ENCODE measurements around the gene LRRFIP1. TPM values are rescaled to one million over a fixed set of nuclear protein-coding genes. Genes with fewer than 3 reads are reported as not detected.

Gene LRRFIP1
- total RNA-seq, 1 donor from 2014 or later = 40.7 TPM

DNA sequence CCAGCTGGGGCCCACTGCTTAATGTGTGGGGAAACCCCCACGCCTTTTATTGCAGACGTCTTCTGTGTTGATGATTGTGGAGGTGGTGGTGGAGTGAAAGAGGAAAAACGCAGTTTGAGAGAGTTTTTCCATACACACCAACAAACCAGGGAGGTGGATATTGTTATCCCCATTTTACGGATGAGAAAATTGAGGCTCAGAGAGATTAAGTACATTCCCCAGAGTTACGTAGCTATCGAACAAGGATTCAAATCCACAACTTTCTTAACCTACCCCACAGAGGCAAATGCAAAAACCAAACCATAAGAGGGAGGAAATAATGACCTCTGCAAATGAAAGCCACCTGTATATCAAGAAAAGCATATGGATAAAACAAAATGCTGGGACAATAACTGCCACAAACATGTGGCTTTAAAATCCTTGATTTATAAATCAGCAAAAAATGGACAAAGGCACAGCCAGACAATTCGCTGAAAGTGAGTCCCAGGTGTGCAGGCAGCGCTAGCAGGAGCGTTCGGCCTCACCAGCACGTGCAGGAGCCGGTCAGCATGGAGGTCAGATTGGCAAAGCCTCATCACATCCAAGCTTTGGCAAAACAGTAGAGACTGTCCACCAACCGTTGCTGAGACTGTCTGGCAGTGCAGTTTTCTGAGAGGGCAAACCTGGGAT, 24.2 kb upstream of the LRRFIP1 start:
- H3K27ac ChIP-seq = no peak overlapping the region
- TF ChIP-seq EZH2phosphoT487 (IDR thresholded peaks at IDR 0.05) (no peak), EZH2 (IDR thresholded peaks at IDR 0.05) (no peak), CTCF (IDR thresholded peaks at IDR 0.05) (no peak)
- no peak overlapping the region for H3K4me2 ChIP-seq
- H4K20me1 ChIP-seq (ENCODE audit: low read depth) = no peaks in the 10 kb centered on the region
- H3K9me3 ChIP-seq (ENCODE audit: low read depth) = no peaks in the 10 kb centered on the region
- H3K36me3 Mint-ChIP-seq = no peaks in the 10 kb centered on the region
- no peaks in the 10 kb centered on the region for H3K36me3 ChIP-seq
- H3K9me3 Mint-ChIP-seq = peaks cover 11% of the 10 kb centered on the region
- no peak overlapping the region for H3K9ac ChIP-seq
- H3K4me3 ChIP-seq = no peak overlapping the region
- no peak for DNase-seq (ENCODE audit: low spot score)
- H3K79me2 ChIP-seq (ENCODE audit: low read depth) = no peaks in the 10 kb centered on the region
- H3K27me3 ChIP-seq = no peaks in the 10 kb centered on the region
- peak overlapping the region; percentile 43 for H3K27ac Mint-ChIP-seq
- peaks cover 25% of the 10 kb centered on the region for H3K4me1 ChIP-seq
- H3F3A ChIP-seq (ENCODE audit: low read depth) = peaks cover 16% of the 10 kb centered on the region
- H3K27me3 Mint-ChIP-seq (ENCODE audit: insufficient read depth, low read depth) = peaks cover 8% of the 10 kb centered on the region
- H3K4me1 Mint-ChIP-seq = peaks cover 37% of the 10 kb centered on the region
- H2AFZ ChIP-seq (replicated peaks) = peak overlapping the region; percentile 65
- no peak overlapping the region for H3K4me3 Mint-ChIP-seq

- H3K4me3 ChIP-seq = no peak overlapping the region
- no peaks in the 10 kb centered on the region for H4K20me1 ChIP-seq (ENCODE audit: low read depth)
- H3K79me2 ChIP-seq (ENCODE audit: low read depth) = no peaks in the 10 kb centered on the region
- H3K9me3 Mint-ChIP-seq = peaks cover 16% of the 10 kb centered on the region
- H3K36me3 Mint-ChIP-seq = no peaks in the 10 kb centered on the region
- peak overlapping the region; percentile 43 for H3K27ac Mint-ChIP-seq
- H3K4me1 Mint-ChIP-seq = peaks cover 33% of the 10 kb centered on the region
- H3K27me3 Mint-ChIP-seq (ENCODE audit: insufficient read depth, low read depth) = peaks cover 7% of the 10 kb centered on the region
- H3F3A ChIP-seq (ENCODE audit: low read depth) = peaks cover 16% of the 10 kb centered on the region
- DNase-seq (ENCODE audit: low spot score) = peak; percentile 44
- no peaks in the 10 kb centered on the region for H3K36me3 ChIP-seq
- H3K4me3 Mint-ChIP-seq = no peak overlapping the region
- H3K9ac ChIP-seq = no peak overlapping the region
- H3K27me3 ChIP-seq = no peaks in the 10 kb centered on the region
- no peaks in the 10 kb centered on the region for H3K9me3 ChIP-seq (ENCODE audit: low read depth)
- peak overlapping the region; percentile 28 for H3K4me2 ChIP-seq
- H2AFZ ChIP-seq (replicated peaks) = peak overlapping the region; percentile 65
- H3K4me1 ChIP-seq = peaks cover 25% of the 10 kb centered on the region
- TF ChIP-seq CTCF (IDR thresholded peaks at IDR 0.05) (no peak), EZH2phosphoT487 (IDR thresholded peaks at IDR 0.05) (no peak), EZH2 (IDR thresholded peaks at IDR 0.05) (no peak)
- no peak overlapping the region for H3K27ac ChIP-seq
These were observed 23.5 kb upstream of the LRRFIP1 start for GRCh38 chr2:237603718-237604362.

DNA sequence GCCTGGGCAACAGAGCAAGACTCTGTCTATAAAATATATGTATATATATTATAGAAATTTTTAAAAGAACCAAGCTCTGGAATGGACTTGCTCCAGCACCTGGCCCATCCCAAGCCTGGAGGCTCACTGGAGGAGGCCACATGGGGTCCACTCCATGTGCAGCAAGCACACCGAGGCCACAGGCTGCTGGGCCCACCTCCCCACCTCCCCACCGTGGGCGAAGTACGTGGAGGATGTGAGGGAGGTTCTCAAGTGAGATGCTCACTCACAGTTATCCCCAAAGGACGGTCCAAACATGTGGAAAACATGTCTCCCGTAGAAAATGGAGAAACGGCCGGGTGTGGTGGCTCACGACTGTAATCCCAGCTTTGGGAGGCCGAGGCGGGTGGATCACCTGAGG, 23.0 kb upstream of the LRRFIP1 start:
- no peak for DNase-seq (ENCODE audit: low spot score)
- Histone ChIP-seq H4K20me1 (ENCODE audit: low read depth) (no peaks in the 10 kb centered on the region), H3K79me2 (ENCODE audit: low read depth) (no peaks in the 10 kb centered on the region), H3K9me3 (ENCODE audit: low read depth) (no peaks in the 10 kb centered on the region), H3K9ac (no peak overlapping the region), H3K4me3 (no peak overlapping the region), H3K36me3 (no peaks in the 10 kb centered on the region), H3F3A (ENCODE audit: low read depth) (peaks cover 16% of the 10 kb centered on the region), H3K27ac (no peak overlapping the region), H3K4me1 (peaks cover 25% of the 10 kb centered on the region), H2AFZ (replicated peaks) (no peak overlapping the region), H3K4me2 (no peak overlapping the region), H3K27me3 (no peaks in the 10 kb centered on the region)
- H3K4me3 Mint-ChIP-seq = no peak overlapping the region
- peaks cover 29% of the 10 kb centered on the region for H3K4me1 Mint-ChIP-seq
- H3K27ac Mint-ChIP-seq = no peak overlapping the region
- no peaks in the 10 kb centered on the region for H3K36me3 Mint-ChIP-seq
- no peak for TF ChIP-seq CTCF (IDR thresholded peaks at IDR 0.05)
- no peak for TF ChIP-seq EZH2 (IDR thresholded peaks at IDR 0.05)
- TF ChIP-seq EZH2phosphoT487 (IDR thresholded peaks at IDR 0.05) = no peak
- H3K9me3 Mint-ChIP-seq = peaks cover 16% of the 10 kb centered on the region
- H3K27me3 Mint-ChIP-seq (ENCODE audit: insufficient read depth, low read depth) = peaks cover 7% of the 10 kb centered on the region

Measured in neural progenitor cell (in vitro differentiated cells).